GM12878 (cell line): Measurements from ENCODE around the gene GALR3. TPM values are rescaled to one million over a fixed set of nuclear protein-coding genes. Genes with fewer than 3 reads are reported as not detected.
A peak's percentile ranks its signal among the peaks of the same experiment; 100 is the strongest.

Experiments used
- ATAC-seq: fragments of 200-7000 bp; cut with Tn5 transposase; 3 replicates; pipeline ENCODE4 v1.9.1; 2020; ENCODE audit warnings: mild to moderate bottlenecking, moderate library complexity
- BruUV-seq: library from RNA; stranded (reverse); fragments of 400-500 nt; replicated peaks from 2 replicates; lab custom pipeline; 2021; lab: Mats Ljungman, UMichigan
- CTCF ChIA-PET: fragments of 300-600 bp; sonication (Branson Sonifier 250); formaldehyde crosslinking; extraction: SDS; loops from one replicate; lab custom pipeline; 2021; ENCODE audit warnings: inconsistent platforms; lab: Yijun Ruan, JAX
- POLR2A ChIA-PET: fragments of 350-600 bp; formaldehyde crosslinking; extraction: SDS; loops from one replicate; lab custom pipeline; 2021; ENCODE audit warnings: inconsistent platforms; lab: Charles Lee
- RAD21 ChIA-PET: fragments of 300-600 bp; sonication (Branson Sonifier 250); formaldehyde crosslinking; loops from one replicate; lab custom pipeline; 2023; ENCODE audit warnings: antibody characterized with exemption; ENCODE audit not compliant: unreplicated experiment; lab: Charles Lee
- SMC1A ChIA-PET: fragments of 300-600 bp; sonication (Branson Sonifier 250); formaldehyde crosslinking; loops from one replicate; lab custom pipeline; 2023; ENCODE audit not compliant: unreplicated experiment, uncharacterized antibody; lab: Charles Lee
- DNase-seq: peaks from one replicate; pipeline ENCODE4 v3.0.0-alpha.2; 2011; ENCODE audit warnings: low read depth, low spot score
- FAIRE-seq: peaks from 3 replicates; lab custom pipeline; 2011; peaks lifted over from hg19 to GRCh38; lab: Jason Lieb, UNC
- H2AFZ ChIP-seq: 2 replicates; pipeline ENCODE4 v1.6.0; 2011; ENCODE audit warnings: low read depth, low read length, control low read depth; ENCODE audit not compliant: control insufficient read depth
- H3K27ac ChIP-seq: 2 replicates; pipeline ENCODE4 v1.5.1; 2011; ENCODE audit warnings: control low read depth; ENCODE audit not compliant: control insufficient read depth, insufficient read depth
- H3K27me3 ChIP-seq, 2 experiments: replicated peaks in 1 of 2; 2 replicates each; pipeline versions ENCODE4 v1.6.0 to v1.6.1; 2011; ENCODE audit warnings: low read length in 1 of 2; ENCODE audit not compliant: control insufficient read depth in 2 of 2, insufficient read depth in 2 of 2
- H3K36me3 ChIP-seq, 2 experiments: 2 replicates each; pipeline ENCODE4 v1.5.1; 2011; ENCODE audit warnings: low read length in 1 of 2; ENCODE audit not compliant: control insufficient read depth in 2 of 2, insufficient read depth in 2 of 2
- H3K4me1 ChIP-seq: 2 replicates; pipeline ENCODE4 v1.6.1; 2011; ENCODE audit warnings: mild to moderate bottlenecking, low read length, moderate library complexity, mixed read lengths; ENCODE audit not compliant: control insufficient read depth, insufficient read depth
- H3K4me2 ChIP-seq: 2 replicates; pipeline ENCODE4 v1.6.0; 2011; ENCODE audit warnings: control low read depth; ENCODE audit not compliant: control insufficient read depth, insufficient read depth
- H3K4me3 ChIP-seq: fragments of 200-600 bp; sonication (generic); 2 replicates; pipeline ENCODE4 v1.5.1; 2016
- H3K79me2 ChIP-seq: 2 replicates; pipeline ENCODE4 v1.6.0; 2011; ENCODE audit warnings: low read length; ENCODE audit not compliant: control insufficient read depth, insufficient read depth
- H3K9ac ChIP-seq: 2 replicates; pipeline ENCODE4 v1.8.0; 2011; ENCODE audit warnings: low read length, control low read depth, mixed read lengths; ENCODE audit not compliant: control insufficient read depth, insufficient read depth
- H3K9me3 ChIP-seq: replicated peaks from 3 replicates; pipeline ENCODE4 v1.5.1; 2011; ENCODE audit warnings: mild to moderate bottlenecking, low read length; ENCODE audit not compliant: control insufficient read depth, insufficient read depth
- H4K20me1 ChIP-seq: 2 replicates; pipeline ENCODE4 v1.6.0; 2011; ENCODE audit not compliant: control insufficient read depth, insufficient read depth
- ATF7 ChIP-seq: fragments of 450-650 bp; IDR thresholded peaks from 2 replicates; pipeline ENCODE4 v1.6.1; 2016; ENCODE audit warnings: low read depth, mild to moderate bottlenecking
- BHLHE40 ChIP-seq, 2 experiments: fragments of 450-650 bp in 1 of 2; IDR thresholded peaks; 2 replicates each; pipeline ENCODE4 v1.6.1; 2011 to 2017; ENCODE audit warnings: low read depth in 2 of 2, borderline replicate concordance in 1 of 2, improper control_type of control experiment in 1 of 2, low read length in 1 of 2, mild to moderate bottlenecking in 1 of 2
- CBFB ChIP-seq: IDR thresholded peaks from 2 replicates; pipeline ENCODE4 v1.6.1; 2016; ENCODE audit warnings: antibody characterized with exemption, low read depth
- CEBPB ChIP-seq, 2 experiments: fragments of 150-350 bp in 1 of 2; IDR thresholded peaks; 2 replicates each; pipeline ENCODE4 v1.6.1; 2012 to 2014; ENCODE audit warnings: low read depth in 2 of 2, low read length in 2 of 2, borderline replicate concordance in 1 of 2, inconsistent platforms in 1 of 2
- ELK1 ChIP-seq: IDR thresholded peaks from 2 replicates; pipeline ENCODE4 v1.6.1; 2012; ENCODE audit warnings: low read depth, low read length, improper control_type of control experiment
- ESRRA ChIP-seq: IDR thresholded peaks from 2 replicates; pipeline ENCODE4 v1.6.1; 2012; ENCODE audit warnings: mild to moderate bottlenecking, low read length, improper control_type of control experiment
- FOXK2 ChIP-seq: fragments of 450-650 bp; IDR thresholded peaks from 2 replicates; pipeline ENCODE4 v1.6.1; 2017; ENCODE audit warnings: mild to moderate bottlenecking, moderate library complexity
- HSF1 ChIP-seq: fragments of 150-350 bp; IDR thresholded peaks from 2 replicates; pipeline ENCODE4 v1.6.1; 2014; ENCODE audit warnings: mild to moderate bottlenecking, low read depth, low read length
- KDM1A ChIP-seq: fragments of 200-600 bp; sonication (generic); IDR thresholded peaks from 2 replicates; pipeline ENCODE4 v1.6.1; 2016; ENCODE audit warnings: borderline replicate concordance
- KLF5 ChIP-seq: fragments of 450-650 bp; IDR thresholded peaks from 2 replicates; pipeline ENCODE4 v1.6.1; 2014; ENCODE audit warnings: mild to moderate bottlenecking; ENCODE audit not compliant: partially characterized antibody
- LARP7 ChIP-seq: fragments of 450-650 bp; IDR thresholded peaks from 2 replicates; pipeline ENCODE4 v1.6.1; 2017; ENCODE audit warnings: mild to moderate bottlenecking
- MTA3 ChIP-seq: IDR thresholded peaks from 2 replicates; pipeline ENCODE4 v1.6.1; 2012; ENCODE audit warnings: low read length, inconsistent platforms, borderline replicate concordance
- RBBP5 ChIP-seq: fragments of 200-600 bp; sonication (generic); conservative IDR thresholded peaks from 2 replicates; pipeline ENCODE4 v1.6.1; 2016
- TAF1 ChIP-seq: IDR thresholded peaks from 2 replicates; pipeline ENCODE4 v1.6.1; 2011; ENCODE audit warnings: mild to moderate bottlenecking, low read depth, low read length, borderline replicate concordance
- YY1 ChIP-seq: IDR thresholded peaks from 2 replicates; pipeline ENCODE4 v1.6.1; 2011; ENCODE audit warnings: low read depth, mild to moderate bottlenecking, low read length
- ZNF274 ChIP-seq: IDR thresholded peaks from one replicate; pipeline ENCODE4 v1.8.0; 2011; ENCODE audit not compliant: insufficient read length, insufficient read depth
- WGBS: methylation state at CpG from one replicate; pipeline ENCODE4 v1.1.6; 2016; ENCODE audit warnings: low lambda C conversion rate; ENCODE audit not compliant: insufficient replicate concordance, insufficient coverage; ENCODE audit errors: missing lambda C conversion rate; 5-methylcytosine and 5-hydroxymethylcytosine counted together
- in situ Hi-C: fragments of 300-500 bp; cut with MboI; formaldehyde crosslinking; loops from 9 replicates; pipeline ENCODE4 v1.14.3; 2018; ENCODE audit warnings: mixed read lengths
- intact Hi-C: fragments of 100-400 bp; cut with micrococcal nuclease; formaldehyde crosslinking; loops from one replicate; pipeline ENCODE4 v1.14.2; 2022; ENCODE audit not compliant: unreplicated experiment
- polyA plus RNA-seq, 11 experiments: library from polyadenylated mRNA; depleted of rRNA in 4 of 11; unstranded in 6 of 11; stranded (reverse) in 5 of 11; fragments of >200 nt; fragmentation: Nextera tagmentation in 4 of 11; fragmentation: Illumina TruSeq in 1 of 11; extraction: Ambion mirVana in 4 of 11; extraction: Trizol in 1 of 11; gene quantifications; 1 replicate in 1 of 11; 2 replicates in 10 of 11; pipeline versions ENCODE4 v1.2.1 to v1.2.3, GENCODE V29; 2011 to 2016; ENCODE audit warnings: inconsistent platforms in 2 of 11, missing spikeins in 2 of 11, low read depth in 1 of 11
- total RNA-seq, 4 experiments: library from RNA; depleted of rRNA in 3 of 4; stranded (reverse); fragments of >200 nt in 3 of 4; fragmentation: Illumina TruSeq in 1 of 4; extraction: Trizol in 1 of 4; gene quantifications; 2 replicates each; pipeline versions ENCODE4 v1.2.1 to v1.2.3, GENCODE V29; 2013 to 2021
- TF ChIP-seq, protein P1 (sequence below): IDR thresholded peaks from 2 replicates; pipeline ENCODE4 v1.6.1; 2012; ENCODE audit warnings: low read depth, low read length, improper control_type of control experiment
- TF ChIP-seq, protein P2 (sequence below): fragments of 450-650 bp; IDR thresholded peaks from 2 replicates; pipeline ENCODE4 v1.6.1; 2016; ENCODE audit warnings: mild to moderate bottlenecking, moderate library complexity, borderline replicate concordance

The GALR3 gene
- total and polyA plus RNA-seq, 10 of the 15 experiments (the other 5 are each of a cell fraction or from before 2014, with no cell fraction given): not detected

GRCh38 chr22:37848587-37849088, 25.5 kb downstream of the GALR3 start:
- in situ Hi-C loops (no loop called here), intact Hi-C loops (loop anchor here (10.0 kb wide), 1 partner anchor 906 kb away; the partner anchor contains the start of gene SUN2)
- peak overlapping the region; percentile 66 for H3K4me2 ChIP-seq
- peaks cover 7 to 20% of the 10 kb centered on the region in 2 experiments for H3K36me3 ChIP-seq
- no peaks in the 10 kb centered on the region for H3K27me3 ChIP-seq
- peak overlapping the region; percentile 56 for H2AFZ ChIP-seq
- WGBS: 62% methylated on average over 27 of the region's 27 CpGs
- no peak for ATAC-seq
- FAIRE-seq: no peak
- SMC1A ChIA-PET: no interaction called here
- H4K20me1 ChIP-seq: no peaks in the 10 kb centered on the region; the same call in 1 of the 2 replicates
- BruUV-seq: TSS peak; percentile 96
- no peak for DNase-seq
- peak overlapping the region; percentile 86 for H3K9ac ChIP-seq
- POLR2A ChIA-PET: interaction anchor here (1.5 to 1.8 kb wide), 2 partner anchors 48 to 57 kb away, joined by 3 to 4 read pairs; partner anchors contain the start of gene MICALL1
- RAD21 ChIA-PET: no interaction called here
- H3K4me1 ChIP-seq: peaks cover 3% of the 10 kb centered on the region; the same call in 1 of the 2 replicates
- peak overlapping the region; percentile 90 for H3K4me3 ChIP-seq
- peaks cover 47% of the 10 kb centered on the region for H3K79me2 ChIP-seq
- H3K9me3 ChIP-seq: peaks cover 2% of the 10 kb centered on the region; the same call in 2 of the 3 replicates
- H3K27ac ChIP-seq: peak overlapping the region; percentile 81
- CTCF ChIA-PET: interaction anchor here (1.5 to 1.8 kb wide), 3 partner anchors 13 to 31 kb away, joined by 6 to 11 read pairs (median 8); no protein-coding TSS in a partner anchor
- TF ChIP-seq ESRRA (no peak), KDM1A (no peak), ZNF274 (no peak), RBBP5 (no peak), ATF7 (no peak), LARP7 (no peak), CBFB (no peak), YY1 (peak; percentile 95), HSF1 (no peak), MTA3 (no peak), CEBPB (IDR thresholded peaks at IDR 0.05; ENCODE audit: borderline replicate concordance in 1 of 2, low read depth in 2 of 2, low read length in 2 of 2) (no peak), FOXK2 (no peak), KLF5 (no peak), BHLHE40 (IDR thresholded peaks at IDR 0.05; ENCODE audit: borderline replicate concordance in 1 of 2, low read depth in 2 of 2, low read length in 1 of 2) (no peak), TAF1 (0 out of 2 replicates have a peak, but pooled peaks have one; percentile 24), ELK1 (no peak)
- TF ChIP-seq, protein P1, sequence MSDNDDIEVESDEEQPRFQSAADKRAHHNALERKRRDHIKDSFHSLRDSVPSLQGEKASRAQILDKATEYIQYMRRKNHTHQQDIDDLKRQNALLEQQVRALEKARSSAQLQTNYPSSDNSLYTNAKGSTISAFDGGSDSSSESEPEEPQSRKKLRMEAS: no peak
- TF ChIP-seq, protein P2, sequence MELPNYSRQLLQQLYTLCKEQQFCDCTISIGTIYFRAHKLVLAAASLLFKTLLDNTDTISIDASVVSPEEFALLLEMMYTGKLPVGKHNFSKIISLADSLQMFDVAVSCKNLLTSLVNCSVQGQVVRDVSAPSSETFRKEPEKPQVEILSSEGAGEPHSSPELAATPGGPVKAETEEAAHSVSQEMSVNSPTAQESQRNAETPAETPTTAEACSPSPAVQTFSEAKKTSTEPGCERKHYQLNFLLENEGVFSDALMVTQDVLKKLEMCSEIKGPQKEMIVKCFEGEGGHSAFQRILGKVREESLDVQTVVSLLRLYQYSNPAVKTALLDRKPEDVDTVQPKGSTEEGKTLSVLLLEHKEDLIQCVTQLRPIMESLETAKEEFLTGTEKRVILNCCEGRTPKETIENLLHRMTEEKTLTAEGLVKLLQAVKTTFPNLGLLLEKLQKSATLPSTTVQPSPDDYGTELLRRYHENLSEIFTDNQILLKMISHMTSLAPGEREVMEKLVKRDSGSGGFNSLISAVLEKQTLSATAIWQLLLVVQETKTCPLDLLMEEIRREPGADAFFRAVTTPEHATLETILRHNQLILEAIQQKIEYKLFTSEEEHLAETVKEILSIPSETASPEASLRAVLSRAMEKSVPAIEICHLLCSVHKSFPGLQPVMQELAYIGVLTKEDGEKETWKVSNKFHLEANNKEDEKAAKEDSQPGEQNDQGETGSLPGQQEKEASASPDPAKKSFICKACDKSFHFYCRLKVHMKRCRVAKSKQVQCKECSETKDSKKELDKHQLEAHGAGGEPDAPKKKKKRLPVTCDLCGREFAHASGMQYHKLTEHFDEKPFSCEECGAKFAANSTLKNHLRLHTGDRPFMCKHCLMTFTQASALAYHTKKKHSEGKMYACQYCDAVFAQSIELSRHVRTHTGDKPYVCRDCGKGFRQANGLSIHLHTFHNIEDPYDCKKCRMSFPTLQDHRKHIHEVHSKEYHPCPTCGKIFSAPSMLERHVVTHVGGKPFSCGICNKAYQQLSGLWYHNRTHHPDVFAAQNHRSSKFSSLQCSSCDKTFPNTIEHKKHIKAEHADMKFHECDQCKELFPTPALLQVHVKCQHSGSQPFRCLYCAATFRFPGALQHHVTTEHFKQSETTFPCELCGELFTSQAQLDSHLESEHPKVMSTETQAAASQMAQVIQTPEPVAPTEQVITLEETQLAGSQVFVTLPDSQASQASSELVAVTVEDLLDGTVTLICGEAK: no peak
